ENCODE data around the gene DNAJC21. TPM values are rescaled to one million over a fixed set of nuclear protein-coding genes. Genes with fewer than 3 reads are reported as not detected.

DNAJC21 gene
- polyA plus RNA-seq, 3 donors = 8.5 to 10.2 (median 8.6) TPM

- no peak for DNase-seq
- H3K9ac ChIP-seq (ENCODE audit: insufficient read depth, low read length, poor library complexity, severe bottlenecking) = no peak overlapping the region
- H3K9me3 ChIP-seq (replicated peaks in 1 of 2; ENCODE audit: control insufficient read depth in 1 of 2, insufficient read depth in 1 of 2, low read length in 2 of 2) = peaks cover 8 to 21% of the 10 kb centered on the region in 2 donors
- no peaks in the 10 kb centered on the region for H4K20me1 ChIP-seq (ENCODE audit: insufficient read depth, low read length)
- WGBS (ENCODE audit: insufficient coverage) = 70% methylated on average over 1 of the region's 1 CpG
- TF ChIP-seq, protein P1, sequence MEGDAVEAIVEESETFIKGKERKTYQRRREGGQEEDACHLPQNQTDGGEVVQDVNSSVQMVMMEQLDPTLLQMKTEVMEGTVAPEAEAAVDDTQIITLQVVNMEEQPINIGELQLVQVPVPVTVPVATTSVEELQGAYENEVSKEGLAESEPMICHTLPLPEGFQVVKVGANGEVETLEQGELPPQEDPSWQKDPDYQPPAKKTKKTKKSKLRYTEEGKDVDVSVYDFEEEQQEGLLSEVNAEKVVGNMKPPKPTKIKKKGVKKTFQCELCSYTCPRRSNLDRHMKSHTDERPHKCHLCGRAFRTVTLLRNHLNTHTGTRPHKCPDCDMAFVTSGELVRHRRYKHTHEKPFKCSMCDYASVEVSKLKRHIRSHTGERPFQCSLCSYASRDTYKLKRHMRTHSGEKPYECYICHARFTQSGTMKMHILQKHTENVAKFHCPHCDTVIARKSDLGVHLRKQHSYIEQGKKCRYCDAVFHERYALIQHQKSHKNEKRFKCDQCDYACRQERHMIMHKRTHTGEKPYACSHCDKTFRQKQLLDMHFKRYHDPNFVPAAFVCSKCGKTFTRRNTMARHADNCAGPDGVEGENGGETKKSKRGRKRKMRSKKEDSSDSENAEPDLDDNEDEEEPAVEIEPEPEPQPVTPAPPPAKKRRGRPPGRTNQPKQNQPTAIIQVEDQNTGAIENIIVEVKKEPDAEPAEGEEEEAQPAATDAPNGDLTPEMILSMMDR (IDR thresholded peaks at IDR 0.05) = no peak
- H3K4me2 ChIP-seq (replicated peaks; ENCODE audit: extremely low read depth, low read length, poor library complexity, severe bottlenecking) = no peak overlapping the region
- no peaks in the 10 kb centered on the region for H3K4me1 ChIP-seq (ENCODE audit: control insufficient read depth in 1 of 2, insufficient read depth in 2 of 2, low read length in 2 of 2)
- H3K36me3 Mint-ChIP-seq = no peaks in the 10 kb centered on the region
- no peak overlapping the region for H3K4me3 ChIP-seq (replicated peaks in 1 of 3; ENCODE audit: low read depth in 2 of 3, low read length in 3 of 3)
- H3K9me3 Mint-ChIP-seq = peaks cover 12 to 39% (median 23%) of the 10 kb centered on the region in 7 donors
- no peak overlapping the region for H3K4me3 Mint-ChIP-seq
- H3K79me2 ChIP-seq (ENCODE audit: insufficient read depth, low read length) = no peaks in the 10 kb centered on the region
- H3K4me1 Mint-ChIP-seq = no peaks in the 10 kb centered on the region
- H3K27me3 Mint-ChIP-seq (ENCODE audit: low read depth in 3 of 3) = peaks cover 3 to 11% (median 4%) of the 10 kb centered on the region in 3 donors
- H3K36me3 ChIP-seq (replicated peaks in 1 of 2; ENCODE audit: control insufficient read depth in 1 of 2, insufficient read depth in 2 of 2, low read length in 2 of 2) = no peaks in the 10 kb centered on the region
- H3K27ac ChIP-seq (ENCODE audit: low read depth in 1 of 2, low read length in 2 of 2) = no peak overlapping the region
- no peak overlapping the region for H3K27ac Mint-ChIP-seq
- no peak overlapping the region for H2AFZ ChIP-seq (ENCODE audit: insufficient read depth, low read depth, low read length, poor library complexity, severe bottlenecking)
- intact Hi-C loops (cut with micrococcal nuclease) = no loop called here
- H3K27me3 ChIP-seq (ENCODE audit: control insufficient read depth in 2 of 2, insufficient read depth in 2 of 2, low read length in 2 of 2) = no peaks in the 10 kb centered on the region
These were observed 57.6 kb downstream of the DNAJC21 start for GRCh38 chr5:34986965-34987364.

DNA sequence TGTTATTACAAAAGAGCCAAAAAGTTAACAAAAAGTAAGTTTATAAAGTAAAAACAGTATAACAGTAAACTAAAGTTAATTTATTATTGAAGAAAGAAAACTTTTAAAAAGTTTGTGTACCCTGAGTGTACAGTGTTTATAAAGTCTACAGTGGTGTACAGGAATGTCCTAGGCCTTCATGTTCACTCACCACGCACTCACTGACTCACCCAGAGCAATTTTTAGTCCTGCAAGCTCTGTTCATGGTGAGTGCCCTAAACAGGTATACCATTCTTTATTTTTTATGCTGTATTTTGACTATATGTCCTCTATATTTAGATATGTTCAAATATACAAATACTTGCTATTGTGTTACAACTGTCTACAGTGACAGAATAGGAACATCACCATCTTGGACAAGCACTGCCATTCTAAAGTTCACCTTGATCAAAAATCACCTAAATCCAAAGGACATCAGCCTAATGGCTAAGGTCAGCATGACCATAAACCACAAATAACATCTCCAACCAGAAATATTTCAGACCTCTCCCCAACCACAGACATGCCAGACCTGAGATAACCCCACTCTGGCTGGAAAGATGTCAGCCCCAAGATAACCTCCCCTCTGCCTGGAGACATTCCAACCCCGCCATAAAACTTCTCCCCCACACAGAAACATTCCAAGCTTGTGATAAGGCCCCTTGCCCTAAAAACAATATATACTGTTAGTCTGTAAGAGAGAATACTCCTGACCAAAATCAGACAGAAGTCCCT lies 62.3 kb downstream of the DNAJC21 start:
- Histone ChIP-seq H3K4me1 (ENCODE audit: control insufficient read depth in 1 of 2, insufficient read depth in 2 of 2, low read length in 2 of 2) (no peaks in the 10 kb centered on the region), H3K27me3 (ENCODE audit: control insufficient read depth in 2 of 2, insufficient read depth in 2 of 2, low read length in 2 of 2) (peaks cover 5 to 6% of the 10 kb centered on the region in 2 donors), H2AFZ (ENCODE audit: insufficient read depth, low read depth, low read length, poor library complexity, severe bottlenecking) (no peak overlapping the region), H3K36me3 (replicated peaks in 1 of 2; ENCODE audit: control insufficient read depth in 1 of 2, insufficient read depth in 2 of 2, low read length in 2 of 2) (no peaks in the 10 kb centered on the region), H3K4me2 (replicated peaks; ENCODE audit: extremely low read depth, low read length, poor library complexity, severe bottlenecking) (no peak overlapping the region), H3K9me3 (replicated peaks in 1 of 2; ENCODE audit: control insufficient read depth in 1 of 2, insufficient read depth in 1 of 2, low read length in 2 of 2) (peaks cover 4 to 9% of the 10 kb centered on the region in 2 donors), H3K9ac (ENCODE audit: insufficient read depth, low read length, poor library complexity, severe bottlenecking) (no peak overlapping the region), H3K79me2 (ENCODE audit: insufficient read depth, low read length) (no peaks in the 10 kb centered on the region), H3K4me3 (replicated peaks in 1 of 3; ENCODE audit: low read depth in 2 of 3, low read length in 3 of 3) (no peak overlapping the region), H3K27ac (ENCODE audit: low read depth in 1 of 2, low read length in 2 of 2) (no peak overlapping the region), H4K20me1 (ENCODE audit: insufficient read depth, low read length) (no peaks in the 10 kb centered on the region)
- DNase-seq = no peak
- Mint-ChIP-seq H3K4me1 (no peaks in the 10 kb centered on the region), H3K27ac (no peak overlapping the region), H3K4me3 (no peak overlapping the region), H3K27me3 (ENCODE audit: low read depth in 3 of 3) (peaks cover 5 to 24% (median 10%) of the 10 kb centered on the region in 3 donors), H3K36me3 (no peaks in the 10 kb centered on the region), H3K9me3 (peaks cover 5 to 17% (median 13%) of the 10 kb centered on the region in 7 donors)
- TF ChIP-seq, protein P1 (IDR thresholded peaks at IDR 0.05) = no peak
- intact Hi-C loops (cut with micrococcal nuclease) = no loop called here
- WGBS (ENCODE audit: insufficient coverage) = no CpG with 5 or more reads among the region's 2 CpGs

Data from CD14-positive monocyte (primary cell).